ENCODE data around the gene TEX264.
"Not testable (repeated sequence)": the region's sequence is repeated elsewhere in the genome, so short reads cannot be mapped to it uniquely, and the experiment has no call there.

- TF ChIP-seq CTCF (conservative IDR thresholded peaks at IDR 0.05; ENCODE audit: low read depth, low read length); EZH2 (IDR thresholded peaks at IDR 0.05; ENCODE audit: borderline replicate concordance, low read depth, low read length, poor library complexity, severe bottlenecking): not testable (repeated sequence)
These were observed 71.3 kb downstream of the TEX264 start for GRCh38 chr3:51742320-51742719.

Data from A673 (cell line).